ENCODE measurements around the gene CD40LG.

Gene CD40LG

GRCh38 chrX:136659174-136659573 lies 11.2 kb downstream of the CD40LG start:
- no peak for TF ChIP-seq CTCF (conservative IDR thresholded peaks at IDR 0.05; ENCODE audit: control insufficient read depth, insufficient read depth, low read depth, low read length)

GRCh38 chrX:136660896-136661295 lies 12.9 kb downstream of the CD40LG start:
- no peak for DNase-seq (ENCODE audit: low read depth)
- no peak for TF ChIP-seq CTCF (conservative IDR thresholded peaks at IDR 0.05; ENCODE audit: control insufficient read depth, insufficient read depth, low read depth, low read length)
- no peak overlapping the region for H3K4me3 ChIP-seq (ENCODE audit: control insufficient read depth, low read depth, low read length)

More at GRCh38 chrX:136659174-136659573, 11.2 kb downstream of the CD40LG start:
- no peak overlapping the region for H3K4me3 ChIP-seq (ENCODE audit: control insufficient read depth, low read depth, low read length)
- DNase-seq (ENCODE audit: low read depth): no peak

- no peak overlapping the region for H3K4me3 ChIP-seq (ENCODE audit: control insufficient read depth, low read depth, low read length)
- no peak for DNase-seq (ENCODE audit: low read depth)
- no peak for TF ChIP-seq CTCF (conservative IDR thresholded peaks at IDR 0.05; ENCODE audit: control insufficient read depth, insufficient read depth, low read depth, low read length)
These were observed 14.1 kb downstream of the CD40LG start for GRCh38 chrX:136662104-136662503.

GRCh38 chrX:136662976-136663375 lies 15.0 kb downstream of the CD40LG start:
- no peak overlapping the region for H3K4me3 ChIP-seq (ENCODE audit: control insufficient read depth, low read depth, low read length)
- DNase-seq (ENCODE audit: low read depth): no peak
- TF ChIP-seq CTCF (conservative IDR thresholded peaks at IDR 0.05; ENCODE audit: control insufficient read depth, insufficient read depth, low read depth, low read length): no peak

GRCh38 chrX:136665258-136665900 lies 17.4 kb downstream of the CD40LG start:
- no peak overlapping the region for H3K4me3 ChIP-seq (ENCODE audit: control insufficient read depth, low read depth, low read length)
- DNase-seq (ENCODE audit: low read depth): no peak
- no peak for TF ChIP-seq CTCF (conservative IDR thresholded peaks at IDR 0.05; ENCODE audit: control insufficient read depth, insufficient read depth, low read depth, low read length)

GRCh38 chrX:136666088-136666487 lies 18.1 kb downstream of the CD40LG start:
- TF ChIP-seq CTCF (conservative IDR thresholded peaks at IDR 0.05; ENCODE audit: control insufficient read depth, insufficient read depth, low read depth, low read length): no peak
- H3K4me3 ChIP-seq (ENCODE audit: control insufficient read depth, low read depth, low read length): no peak overlapping the region
- no peak for DNase-seq (ENCODE audit: low read depth)
